H1 (cell line): ENCODE data around the gene RTN4RL2. TPM values are rescaled to one million over a fixed set of nuclear protein-coding genes. Genes with fewer than 3 reads are reported as not detected.

Experiments used
- KDM4A ChIP-seq: IDR thresholded peaks from one replicate; pipeline ENCODE4 v1.7.1; 2012; ENCODE audit warnings: low read depth, mild to moderate bottlenecking, moderate library complexity, low read length, inconsistent platforms; ENCODE audit not compliant: severe bottlenecking
- polyA plus RNA-seq, 7 experiments: library from polyadenylated mRNA; depleted of rRNA in 3 of 7; stranded (reverse) in 5 of 7; unstranded in 2 of 7; fragments of >200 nt in 5 of 7; fragments of 200-250 nt in 2 of 7; gene quantifications; 1 replicate in 5 of 7; 2 replicates in 1 of 7; 4 replicates in 1 of 7; pipeline versions ENCODE4 v1.2.1 to v1.2.3, GENCODE V29; 2011 to 2013; ENCODE audit warnings: missing spikeins in 2 of 7, mixed read lengths in 2 of 7
- total RNA-seq: library from RNA; stranded (reverse); fragmentation: NEBNext Ultra II Directional; extraction: Animal tissue kit (Norgen Biotek cat#: 25700); gene quantifications from 2 replicates; pipeline ENCODE4 v1.2.1, GENCODE V29; 2021

The RTN4RL2 gene
- total and polyA plus RNA-seq, 2 of the 8 experiments (the other 6 are each of a cell fraction or from before 2014, with no cell fraction given), result 11.4 to 23.7 TPM

DNA sequence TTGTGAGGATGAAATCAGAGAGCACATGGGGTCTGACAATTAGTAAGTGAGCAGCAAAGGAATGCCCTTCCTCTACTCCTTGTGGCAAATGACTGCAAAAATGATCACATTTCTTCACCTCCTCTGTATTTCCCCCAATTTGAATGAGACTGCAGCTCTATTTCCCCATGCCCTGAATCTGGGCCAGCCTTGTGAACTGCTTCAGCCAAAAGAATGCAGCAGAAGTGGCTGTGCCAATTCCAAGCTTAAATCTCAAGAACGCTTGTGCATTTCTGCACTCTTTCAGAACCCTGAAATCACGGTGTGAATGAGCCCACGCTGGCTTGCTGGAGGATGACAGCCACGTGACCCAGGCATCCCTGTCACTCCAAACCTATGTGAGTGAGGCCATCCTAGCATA, 43.3 kb upstream of the RTN4RL2 start (continued):
- TF ChIP-seq KDM4A, result no peak
